GM18507 (cell line): ENCODE results near the gene LPIN3.

Experiments used
- DNase-seq: peaks from one replicate; pipeline ENCODE4 v3.0.0; 2011; ENCODE audit warnings: low read depth; ENCODE audit not compliant: insufficient read length; ENCODE audit errors: extremely low spot score
- FAIRE-seq: peaks from 2 replicates; lab custom pipeline; 2011; peaks lifted over from hg19 to GRCh38; lab: Jason Lieb, UNC

LPIN3 gene

DNA sequence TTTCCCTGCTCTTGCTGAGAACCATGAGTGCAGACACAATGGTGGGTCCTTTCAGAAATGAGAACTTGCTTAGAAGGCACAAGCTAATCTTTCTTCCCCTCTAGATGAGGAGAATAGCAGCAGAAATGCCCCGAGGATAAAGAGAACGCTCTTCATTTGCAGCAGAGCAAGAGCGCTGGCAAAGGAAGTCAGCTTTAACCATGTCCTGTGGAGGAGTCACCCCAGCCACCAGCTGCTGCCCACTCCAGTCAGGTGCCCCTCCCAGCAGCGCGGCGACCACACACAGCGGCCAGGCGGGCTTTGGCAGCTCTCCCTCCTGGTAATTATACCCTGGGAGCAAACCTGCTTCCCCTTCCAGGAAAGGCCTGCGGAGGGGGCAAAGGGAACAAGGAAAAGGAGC, 68.4 kb downstream of the LPIN3 start:
- FAIRE-seq = no peak
- DNase-seq = no peak
